Upper lobe of left lung (tissue), 4 donors: ENCODE results near the gene PLCH2.

ENCODE experiments used
- CTCF ChIP-seq, 6 experiments: fragments of 450-650 bp in 4 of 6; fragments of 200-600 bp in 2 of 6; sonication (generic) in 2 of 6; IDR thresholded peaks; one replicate each; pipeline ENCODE4 v1.5.1; 2016 to 2019; ENCODE audit warnings: antibody characterized with exemption in 6 of 6
- POLR2A ChIP-seq, 4 donors: fragments of 450-650 bp; IDR thresholded peaks; one replicate each; pipeline ENCODE4 v1.5.1; 2016 to 2017; ENCODE audit warnings: antibody characterized with exemption in 4 of 4, mild to moderate bottlenecking in 2 of 4

- no peak for TF ChIP-seq CTCF (IDR thresholded peaks at IDR 0.05)
- TF ChIP-seq POLR2A (IDR thresholded peaks at IDR 0.05), result no peak
These were observed 14.9 kb upstream of the PLCH2 start for GRCh38 chr1:2460996-2461751.
